DOHH2 (cell line): Measurements from ENCODE around the gene SUCNR1.

ENCODE experiments used
- H3F3A ChIP-seq: fragments of 200-600 bp; sonication (generic), shearing (Covaris generic); 2 replicates; pipeline ENCODE4 v1.6.0; 2016; ENCODE audit warnings: antibody characterized with exemption, mild to moderate bottlenecking; ENCODE audit not compliant: control insufficient read depth, insufficient read depth
- H3K27ac ChIP-seq: fragments of 200-600 bp; sonication (generic); 2 replicates; pipeline ENCODE4 v1.5.1; 2014; ENCODE audit warnings: low read depth, mild to moderate bottlenecking, low read length, moderate library complexity
- H3K27me3 ChIP-seq: fragments of 200-600 bp; sonication (generic); 2 replicates; pipeline ENCODE4 v1.6.1; 2014; ENCODE audit warnings: mild to moderate bottlenecking, low read length, mixed read lengths; ENCODE audit not compliant: control insufficient read depth
- H3K36me3 ChIP-seq: fragments of 200-600 bp; sonication (generic); 2 replicates; pipeline ENCODE4 v1.6.1; 2014; ENCODE audit warnings: mild to moderate bottlenecking, low read length, moderate library complexity, mixed read lengths; ENCODE audit not compliant: control insufficient read depth
- H3K4me1 ChIP-seq: fragments of 200-600 bp; sonication (generic); 2 replicates; pipeline ENCODE4 v1.6.1; 2014; ENCODE audit warnings: mild to moderate bottlenecking, low read length, mixed read lengths; ENCODE audit not compliant: control insufficient read depth
- H3K4me2 ChIP-seq: fragments of 200-600 bp; sonication (generic); 2 replicates; pipeline ENCODE4 v1.6.0; 2014; ENCODE audit warnings: mild to moderate bottlenecking, low read length, moderate library complexity
- H3K4me3 ChIP-seq: fragments of 200-600 bp; sonication (generic); 2 replicates; pipeline ENCODE4 v1.5.1; 2014; ENCODE audit warnings: mild to moderate bottlenecking, low read length, mixed read lengths
- H3K79me2 ChIP-seq: fragments of 200-600 bp; sonication (generic); 2 replicates; pipeline ENCODE4 v1.6.1; 2014; ENCODE audit warnings: mild to moderate bottlenecking, low read length, mixed read lengths; ENCODE audit not compliant: control insufficient read depth
- H3K9me2 ChIP-seq: fragments of 200-600 bp; sonication (generic); replicated peaks from 2 replicates; pipeline ENCODE4 v1.6.1; 2014; ENCODE audit warnings: mild to moderate bottlenecking, low read length, mixed read lengths; ENCODE audit not compliant: control insufficient read depth
- H3K9me3 ChIP-seq: fragments of 200-600 bp; sonication (generic); 2 replicates; pipeline ENCODE4 v1.6.1; 2014; ENCODE audit warnings: antibody characterized with exemption, low read length, mixed read lengths; ENCODE audit not compliant: control insufficient read depth, insufficient read depth
- H4K20me1 ChIP-seq: fragments of 200-600 bp; sonication (generic); 2 replicates; pipeline ENCODE4 v1.6.0; 2014; ENCODE audit warnings: low read depth, mild to moderate bottlenecking, antibody characterized with exemption, low read length, moderate library complexity; ENCODE audit not compliant: control insufficient read depth, insufficient read depth
- EZH2phosphoT487 ChIP-seq: fragments of 200-600 bp; sonication (generic); IDR thresholded peaks from 2 replicates; pipeline ENCODE4 v1.6.1; 2017; ENCODE audit warnings: borderline replicate concordance, mild to moderate bottlenecking, antibody characterized with exemption, low read length, moderate library complexity, mixed read lengths
- TF ChIP-seq, protein P1 (sequence below): fragments of 200-600 bp; sonication (generic); IDR thresholded peaks from one replicate; pipeline ENCODE4 v1.5.1; 2014; ENCODE audit warnings: antibody characterized with exemption, mild to moderate bottlenecking, low read depth, low read length; ENCODE audit not compliant: poor library complexity, severe bottlenecking

SUCNR1 gene

DNA sequence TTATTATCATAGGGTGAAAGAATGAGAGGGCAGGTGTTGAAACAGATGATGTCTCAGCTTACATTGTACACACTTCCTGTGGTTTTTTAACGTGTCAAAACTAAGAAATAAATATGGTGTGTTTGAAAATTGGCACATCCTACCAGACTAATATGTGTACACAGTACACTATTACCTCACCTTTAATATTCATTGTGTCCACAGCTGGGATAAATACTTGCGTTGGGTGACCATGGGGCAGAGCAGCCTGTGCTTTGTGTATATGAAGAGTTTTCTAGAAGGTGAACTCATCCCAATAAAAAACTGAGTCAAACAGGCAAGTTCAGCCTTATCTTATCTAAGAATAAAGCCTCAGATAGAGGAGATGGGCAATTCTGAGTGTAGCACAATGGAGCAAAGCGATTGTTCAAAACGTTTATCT lies 17.3 kb downstream of the SUCNR1 start:
- H3F3A ChIP-seq = no peaks in the 10 kb centered on the region
- peak overlapping the region; percentile 8; the same call in 1 of the 2 replicates for H3K27ac ChIP-seq
- peak overlapping the region; percentile 27 for H3K4me2 ChIP-seq
- peaks cover 3% of the 10 kb centered on the region; the same call in 1 of the 2 replicates for H3K36me3 ChIP-seq
- H3K79me2 ChIP-seq = no peaks in the 10 kb centered on the region
- H3K9me2 ChIP-seq = no peaks in the 10 kb centered on the region
- H3K9me3 ChIP-seq = no peaks in the 10 kb centered on the region; the same call in 1 of the 2 replicates
- no peaks in the 10 kb centered on the region for H4K20me1 ChIP-seq
- H3K27me3 ChIP-seq = no peaks in the 10 kb centered on the region
- TF ChIP-seq, protein P1, sequence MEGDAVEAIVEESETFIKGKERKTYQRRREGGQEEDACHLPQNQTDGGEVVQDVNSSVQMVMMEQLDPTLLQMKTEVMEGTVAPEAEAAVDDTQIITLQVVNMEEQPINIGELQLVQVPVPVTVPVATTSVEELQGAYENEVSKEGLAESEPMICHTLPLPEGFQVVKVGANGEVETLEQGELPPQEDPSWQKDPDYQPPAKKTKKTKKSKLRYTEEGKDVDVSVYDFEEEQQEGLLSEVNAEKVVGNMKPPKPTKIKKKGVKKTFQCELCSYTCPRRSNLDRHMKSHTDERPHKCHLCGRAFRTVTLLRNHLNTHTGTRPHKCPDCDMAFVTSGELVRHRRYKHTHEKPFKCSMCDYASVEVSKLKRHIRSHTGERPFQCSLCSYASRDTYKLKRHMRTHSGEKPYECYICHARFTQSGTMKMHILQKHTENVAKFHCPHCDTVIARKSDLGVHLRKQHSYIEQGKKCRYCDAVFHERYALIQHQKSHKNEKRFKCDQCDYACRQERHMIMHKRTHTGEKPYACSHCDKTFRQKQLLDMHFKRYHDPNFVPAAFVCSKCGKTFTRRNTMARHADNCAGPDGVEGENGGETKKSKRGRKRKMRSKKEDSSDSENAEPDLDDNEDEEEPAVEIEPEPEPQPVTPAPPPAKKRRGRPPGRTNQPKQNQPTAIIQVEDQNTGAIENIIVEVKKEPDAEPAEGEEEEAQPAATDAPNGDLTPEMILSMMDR = no peak
- no peak for TF ChIP-seq EZH2phosphoT487
- peaks cover 20% of the 10 kb centered on the region for H3K4me1 ChIP-seq
- H3K4me3 ChIP-seq = no peak overlapping the region

DNA sequence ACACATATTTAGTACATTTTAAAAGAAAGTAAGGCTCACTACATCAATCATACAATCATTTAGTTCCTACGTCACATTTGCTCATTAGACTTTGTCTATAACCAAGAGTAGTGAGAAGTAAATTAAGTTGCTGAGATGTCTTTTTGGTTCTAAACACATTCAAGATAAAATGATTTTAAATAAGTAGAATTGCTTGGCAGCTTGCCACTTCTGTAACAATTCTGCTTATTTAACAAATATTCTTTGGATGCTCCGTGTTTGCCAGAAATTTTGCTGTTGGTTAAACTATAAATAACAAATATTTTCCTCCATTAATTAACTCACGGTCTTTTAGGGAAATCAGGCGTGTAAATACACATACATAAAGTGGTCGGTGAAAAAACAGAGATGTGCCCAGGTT lies 18.3 kb downstream of the SUCNR1 start:
- H3K36me3 ChIP-seq = peaks cover 3% of the 10 kb centered on the region; the same call in 1 of the 2 replicates
- H3K4me1 ChIP-seq = peaks cover 20% of the 10 kb centered on the region
- H3K27me3 ChIP-seq = no peaks in the 10 kb centered on the region
- H4K20me1 ChIP-seq = no peaks in the 10 kb centered on the region
- H3K9me2 ChIP-seq = no peaks in the 10 kb centered on the region
- no peaks in the 10 kb centered on the region; the same call in 1 of the 2 replicates for H3K9me3 ChIP-seq
- no peak for TF ChIP-seq EZH2phosphoT487
- TF ChIP-seq, protein P1 = no peak
- no peaks in the 10 kb centered on the region for H3F3A ChIP-seq
- H3K79me2 ChIP-seq = no peaks in the 10 kb centered on the region
- no peak overlapping the region for H3K4me3 ChIP-seq
- no peak overlapping the region for H3K4me2 ChIP-seq
- H3K27ac ChIP-seq = no peak overlapping the region

DNA sequence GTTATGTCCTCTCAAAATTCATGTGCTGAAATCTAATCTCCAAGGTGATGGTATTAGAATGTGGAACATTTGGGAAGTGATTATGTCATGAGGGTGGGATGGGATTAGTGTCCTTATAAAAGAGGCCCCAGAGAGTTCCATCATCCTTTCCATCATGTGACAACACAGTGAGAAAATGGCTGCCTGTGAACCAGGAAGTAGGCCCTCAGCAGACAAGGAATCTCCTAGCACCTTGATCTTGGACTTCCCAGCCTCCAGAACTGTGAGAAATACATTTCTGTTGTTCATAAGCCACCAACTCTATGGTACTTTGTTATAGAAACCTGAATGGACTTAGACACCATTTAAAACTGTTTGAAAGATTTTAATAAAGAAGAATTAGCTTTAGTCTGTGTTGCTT lies 20.8 kb downstream of the SUCNR1 start:
- no peak overlapping the region for H3K4me2 ChIP-seq
- no peaks in the 10 kb centered on the region for H4K20me1 ChIP-seq
- H3K79me2 ChIP-seq = no peaks in the 10 kb centered on the region
- TF ChIP-seq, protein P1 = no peak
- no peak for TF ChIP-seq EZH2phosphoT487
- no peak overlapping the region for H3K27ac ChIP-seq
- H3K9me3 ChIP-seq = no peaks in the 10 kb centered on the region; the same call in 1 of the 2 replicates
- peaks cover 20% of the 10 kb centered on the region for H3K4me1 ChIP-seq
- H3K36me3 ChIP-seq = peaks cover 3% of the 10 kb centered on the region; the same call in 1 of the 2 replicates
- H3K4me3 ChIP-seq = no peak overlapping the region
- H3K27me3 ChIP-seq = no peaks in the 10 kb centered on the region
- H3K9me2 ChIP-seq = no peaks in the 10 kb centered on the region
- no peaks in the 10 kb centered on the region for H3F3A ChIP-seq
